ENCODE data around the gene VWDE.
"Not testable (repeated sequence)": the region's sequence is repeated elsewhere in the genome, so short reads cannot be mapped to it uniquely, and the experiment has no call there.

VWDE gene

GRCh38 chr7:12401538-12402364 is 1.9 kb downstream of the VWDE start:
- DNase-seq (ENCODE audit: low read depth) = no peak
- TF ChIP-seq CTCF (conservative IDR thresholded peaks at IDR 0.05; ENCODE audit: low read length) = no peak
- no peak overlapping the region for H3K4me3 ChIP-seq (ENCODE audit: low read length)

- no peak for TF ChIP-seq CTCF (conservative IDR thresholded peaks at IDR 0.05; ENCODE audit: low read length)
- H3K4me3 ChIP-seq (ENCODE audit: low read length) = no peak overlapping the region
- no peak for DNase-seq (ENCODE audit: low read depth)
These were observed 5.5 kb downstream of the VWDE start for GRCh38 chr7:12398186-12398585.

- DNase-seq (ENCODE audit: low read depth) = no peak
- no peak overlapping the region for H3K4me3 ChIP-seq (ENCODE audit: low read length)
- TF ChIP-seq CTCF (conservative IDR thresholded peaks at IDR 0.05; ENCODE audit: low read length) = no peak
These were observed 6.0 kb downstream of the VWDE start for GRCh38 chr7:12397671-12398070.

GRCh38 chr7:12396670-12397069 is 7.0 kb downstream of the VWDE start:
- not testable (repeated sequence) for H3K4me3 ChIP-seq (ENCODE audit: low read length); DNase-seq (ENCODE audit: low read depth)

GRCh38 chr7:12391922-12392615 is 11.6 kb downstream of the VWDE start:
- no peak overlapping the region for H3K4me3 ChIP-seq (ENCODE audit: low read length)
- TF ChIP-seq CTCF (conservative IDR thresholded peaks at IDR 0.05; ENCODE audit: low read length) = no peak
- no peak for DNase-seq (ENCODE audit: low read depth)

GRCh38 chr7:12389089-12389700 is 14.5 kb downstream of the VWDE start:
- no peak overlapping the region for H3K4me3 ChIP-seq (ENCODE audit: low read length)
- peak; percentile 85 for TF ChIP-seq CTCF (conservative IDR thresholded peaks at IDR 0.05; ENCODE audit: low read length)
- peak; percentile 60 for DNase-seq (ENCODE audit: low read depth)

GRCh38 chr7:12386313-12386740 is 17.3 kb downstream of the VWDE start:
- H3K4me3 ChIP-seq (ENCODE audit: low read length) = no peak overlapping the region
- no peak for TF ChIP-seq CTCF (conservative IDR thresholded peaks at IDR 0.05; ENCODE audit: low read length)
- DNase-seq (ENCODE audit: low read depth) = no peak

Data from AG10803 (cell line).